Subcutaneous abdominal adipose tissue (tissue), 5 donors: ENCODE results near the gene NEUROD2.

Experiments used
- H3K27ac ChIP-seq: one replicate; pipeline ENCODE4 v1.7.0; 2013; ENCODE audit warnings: low read depth, mild to moderate bottlenecking, inconsistent platforms, low read length, moderate library complexity
- H3K27me3 ChIP-seq, 5 donors: one replicate each; pipeline ENCODE4 v1.7.0; 2013; ENCODE audit warnings: low read length in 5 of 5, inconsistent platforms in 1 of 5; ENCODE audit not compliant: control insufficient read depth in 5 of 5, insufficient read depth in 4 of 5
- H3K36me3 ChIP-seq, 5 donors: one replicate each; pipeline ENCODE4 v1.7.0; 2013; ENCODE audit warnings: low read length in 5 of 5; ENCODE audit not compliant: control insufficient read depth in 5 of 5, insufficient read depth in 5 of 5
- H3K4me1 ChIP-seq, 5 donors: one replicate each; pipeline ENCODE4 v1.7.0; 2013; ENCODE audit warnings: low read length in 5 of 5, mild to moderate bottlenecking in 3 of 5, moderate library complexity in 1 of 5; ENCODE audit not compliant: control insufficient read depth in 5 of 5, insufficient read depth in 5 of 5
- H3K4me3 ChIP-seq, 5 donors: one replicate each; pipeline ENCODE4 v1.7.0; 2013; ENCODE audit warnings: low read length in 5 of 5, low read depth in 1 of 5
- H3K9ac ChIP-seq, 5 donors: one replicate each; pipeline ENCODE4 v1.7.0; 2013; ENCODE audit warnings: low read length in 5 of 5, mild to moderate bottlenecking in 4 of 5, moderate library complexity in 3 of 5
- H3K9me3 ChIP-seq, 5 donors: one replicate each; pipeline ENCODE4 v1.7.0; 2013; ENCODE audit warnings: low read length in 5 of 5; ENCODE audit not compliant: control insufficient read depth in 5 of 5
- donor health status: healthy.
- donor health status: healthy.
- donor health status: healthy.
- donor health status: healthy.
- donor health status: healthy.

Gene NEUROD2

GRCh38 chr17:39627712-39628516 lies 20.2 kb upstream of the NEUROD2 start:
- Histone ChIP-seq H3K27me3 (peaks cover 0 to 43% (median 24%) of the 10 kb centered on the region in 5 donors), H3K27ac (peak overlapping the region; percentile 23), H3K9me3 (no peaks in the 10 kb centered on the region), H3K9ac (peak overlapping the region in 3 of 5 donors; percentile 38 to 69 (median 56)), H3K36me3 (no peaks in the 10 kb centered on the region), H3K4me3 (peak overlapping the region in 4 of 5 donors; percentile 51 to 73 (median 66)), H3K4me1 (peaks cover 0 to 77% (median 70%) of the 10 kb centered on the region in 5 donors)

DNA sequence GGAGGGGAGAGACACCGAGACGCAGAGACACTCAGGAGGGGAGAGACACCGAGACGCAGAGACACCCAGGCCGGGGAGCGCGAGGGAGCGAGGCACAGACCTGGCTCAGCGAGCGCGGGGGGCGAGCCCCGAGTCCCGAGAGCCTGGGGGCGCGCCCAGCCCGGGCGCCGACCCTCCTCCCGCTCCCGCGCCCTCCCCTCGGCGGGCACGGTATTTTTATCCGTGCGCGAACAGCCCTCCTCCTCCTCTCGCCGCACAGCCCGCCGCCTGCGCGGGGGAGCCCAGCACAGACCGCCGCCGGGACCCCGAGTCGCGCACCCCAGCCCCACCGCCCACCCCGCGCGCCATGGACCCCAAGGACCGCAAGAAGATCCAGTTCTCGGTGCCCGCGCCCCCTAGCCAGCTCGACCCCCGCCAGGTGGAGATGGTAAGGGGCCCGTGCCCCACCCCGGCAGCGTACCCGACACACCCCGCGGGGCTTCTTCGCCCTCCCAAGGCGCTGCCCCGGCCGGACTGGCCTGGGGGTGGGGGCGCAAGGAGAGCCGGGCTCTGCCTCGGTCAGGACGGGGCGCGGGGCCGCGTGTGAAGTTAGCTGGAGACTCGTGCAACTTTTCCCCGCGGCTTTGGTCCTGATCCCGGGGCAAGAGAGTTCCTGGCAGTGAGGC lies 19.5 kb upstream of the NEUROD2 start:
- Histone ChIP-seq H3K36me3 (no peaks in the 10 kb centered on the region), H3K9me3 (no peaks in the 10 kb centered on the region), H3K4me1 (peaks cover 1 to 74% (median 68%) of the 10 kb centered on the region in 5 donors), H3K27me3 (peaks cover 0 to 43% (median 24%) of the 10 kb centered on the region in 5 donors), H3K27ac (peak overlapping the region; percentile 23), H3K9ac (peak overlapping the region in 2 of 5 donors; percentile 30 to 67), H3K4me3 (peak overlapping the region; percentile 43 to 70 (median 62))

GRCh38 chr17:39626171-39627046 lies 18.7 kb upstream of the NEUROD2 start, which contains the start of gene PPP1R1B:
PPP1R1B (plus strand) TSS chr17:39626952; CDS start chr17:39627393, 441 bp downstream.
- Histone ChIP-seq H3K9me3 (no peaks in the 10 kb centered on the region), H3K4me1 (peaks cover 3 to 68% (median 62%) of the 10 kb centered on the region in 5 donors), H3K4me3 (peak within 1 kb of the TSS; percentile 43 to 73 (median 62)), H3K9ac (peak within 1 kb of the TSS in 3 of 5 donors; percentile 30 to 69 (median 56)), H3K36me3 (no peaks in the 10 kb centered on the region), H3K27ac (peak within 1 kb of the TSS; percentile 23), H3K27me3 (peaks cover 0 to 40% (median 24%) of the 10 kb centered on the region in 5 donors)

DNA sequence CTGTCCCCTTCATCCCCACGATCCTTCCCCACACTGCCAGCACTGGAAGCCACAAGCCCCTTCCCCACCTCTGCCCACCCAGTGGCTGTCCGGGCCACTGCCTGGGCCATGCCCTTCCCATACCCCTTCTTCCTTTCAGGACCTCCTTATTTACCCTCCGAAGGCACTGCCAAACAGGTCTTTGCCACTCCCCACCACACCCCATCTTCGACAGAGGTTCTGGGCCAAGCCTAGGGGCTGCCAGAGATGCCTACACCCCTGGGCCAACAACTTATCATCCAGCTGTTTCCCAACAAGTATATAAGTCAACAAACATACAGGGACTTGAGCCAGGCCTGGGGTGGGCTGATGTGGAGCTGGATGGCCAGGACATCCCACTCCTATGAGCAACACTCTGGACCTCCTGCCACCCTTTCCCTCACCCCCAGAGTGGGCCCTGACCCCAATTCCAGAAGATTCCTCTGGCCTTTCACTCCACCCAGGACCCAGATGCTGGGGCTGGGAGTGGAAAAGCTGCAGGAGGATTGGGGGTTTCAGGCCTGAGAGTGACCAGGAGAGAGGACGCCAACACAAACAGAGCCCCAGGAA lies 17.6 kb upstream of the NEUROD2 start:
- no peak overlapping the region for H3K27ac ChIP-seq
- no peaks in the 10 kb centered on the region for H3K36me3 ChIP-seq
- peaks cover 0 to 35% (median 24%) of the 10 kb centered on the region in 5 donors for H3K27me3 ChIP-seq
- H3K9ac ChIP-seq, result no peak overlapping the region
- peaks cover 3 to 59% (median 54%) of the 10 kb centered on the region in 5 donors for H3K4me1 ChIP-seq
- H3K4me3 ChIP-seq, result no peak overlapping the region
- H3K9me3 ChIP-seq, result no peaks in the 10 kb centered on the region

GRCh38 chr17:39624313-39624712 lies 16.6 kb upstream of the NEUROD2 start:
- no peaks in the 10 kb centered on the region for H3K9me3 ChIP-seq
- H3K4me3 ChIP-seq, result no peak overlapping the region
- H3K36me3 ChIP-seq, result no peaks in the 10 kb centered on the region
- peaks cover 3 to 49% (median 44%) of the 10 kb centered on the region in 5 donors for H3K4me1 ChIP-seq
- no peak overlapping the region for H3K27ac ChIP-seq
- peaks cover 0 to 30% (median 22%) of the 10 kb centered on the region in 5 donors for H3K27me3 ChIP-seq
- no peak overlapping the region for H3K9ac ChIP-seq

GRCh38 chr17:39623356-39623950 lies 15.7 kb upstream of the NEUROD2 start:
- Histone ChIP-seq H3K27ac (no peak overlapping the region), H3K4me3 (no peak overlapping the region), H3K36me3 (no peaks in the 10 kb centered on the region), H3K4me1 (peaks cover 3 to 47% (median 40%) of the 10 kb centered on the region in 5 donors), H3K9ac (no peak overlapping the region), H3K27me3 (peaks cover 0 to 27% (median 22%) of the 10 kb centered on the region in 5 donors), H3K9me3 (no peaks in the 10 kb centered on the region)

- Histone ChIP-seq H3K36me3 (no peaks in the 10 kb centered on the region), H3K27me3 (peaks cover 0 to 23% (median 21%) of the 10 kb centered on the region in 5 donors), H3K9me3 (no peaks in the 10 kb centered on the region), H3K4me1 (peaks cover 3 to 42% (median 37%) of the 10 kb centered on the region in 5 donors), H3K27ac (no peak overlapping the region), H3K4me3 (peak overlapping the region in 2 of 5 donors; percentile 17 to 28), H3K9ac (no peak overlapping the region)
These were observed 14.8 kb upstream of the NEUROD2 start for GRCh38 chr17:39622380-39623006.

- H3K4me1 ChIP-seq, result peaks cover 4 to 44% (median 34%) of the 10 kb centered on the region in 5 donors
- H3K36me3 ChIP-seq, result no peaks in the 10 kb centered on the region
- peak overlapping the region in 2 of 5 donors; percentile 17 to 28 for H3K4me3 ChIP-seq
- H3K9me3 ChIP-seq, result no peaks in the 10 kb centered on the region
- H3K27ac ChIP-seq, result no peak overlapping the region
- H3K9ac ChIP-seq, result no peak overlapping the region
- peaks cover 0 to 23% (median 17%) of the 10 kb centered on the region in 5 donors for H3K27me3 ChIP-seq
These were observed 14.0 kb upstream of the NEUROD2 start for GRCh38 chr17:39621523-39622379.
